OCI-LY7 (cell line): ENCODE results near the gene URGCP. TPM values are rescaled to one million over a fixed set of nuclear protein-coding genes. Genes with fewer than 3 reads are reported as not detected.

Experiments
- Bru-seq: library from RNA; stranded (reverse); fragments of 400-500 nt; gene quantifications from one replicate; lab custom pipeline; 2021; lab: Mats Ljungman, UMichigan
- BruChase-seq, 2 experiments: library from RNA; stranded (reverse); fragments of 400-500 nt; gene quantifications; one replicate each; lab custom pipeline; 2021; lab: Mats Ljungman, UMichigan
- BruUV-seq: library from RNA; stranded (reverse); fragments of 400-500 nt; replicated peaks from 2 replicates; lab custom pipeline; 2021; lab: Mats Ljungman, UMichigan
- CTCF ChIA-PET: fragments of 300-600 bp; sonication (Branson Sonifier 250); formaldehyde crosslinking; loops from one replicate; lab custom pipeline; 2022; ENCODE audit warnings: antibody characterized with exemption; ENCODE audit not compliant: unreplicated experiment; lab: Charles Lee
- POLR2A ChIA-PET: fragments of 300-600 bp; sonication (Branson Sonifier 250); formaldehyde crosslinking; loops from one replicate; lab custom pipeline; 2022; ENCODE audit warnings: antibody characterized with exemption; lab: Charles Lee
- DNase-seq: peaks from one replicate; pipeline ENCODE4 v3.0.0-alpha.2; 2015; ENCODE audit warnings: low spot score
- H2AFZ ChIP-seq: fragments of 200-600 bp; sonication (generic), shearing (Covaris generic); 2 replicates; pipeline ENCODE4 v1.6.1; 2014; ENCODE audit warnings: mild to moderate bottlenecking, antibody characterized with exemption, low read length, moderate library complexity
- H3K27ac ChIP-seq: fragments of 200-600 bp; sonication (generic); 2 replicates; pipeline ENCODE4 v1.5.1; 2014; ENCODE audit warnings: mixed run types, low read depth, mild to moderate bottlenecking, moderate library complexity, low read length, inconsistent platforms; ENCODE audit not compliant: poor library complexity, severe bottlenecking
- H3K36me3 ChIP-seq: fragments of 200-600 bp; sonication (generic); 2 replicates; pipeline ENCODE4 v1.6.1; 2014; ENCODE audit warnings: mild to moderate bottlenecking, antibody characterized with exemption, low read length, moderate library complexity, mixed read lengths; ENCODE audit not compliant: insufficient read depth
- H3K4me1 ChIP-seq: fragments of 200-600 bp; sonication (generic); 2 replicates; pipeline ENCODE4 v1.5.1; 2014; ENCODE audit warnings: mild to moderate bottlenecking, low read length; ENCODE audit not compliant: insufficient read depth, poor library complexity, severe bottlenecking
- H3K4me2 ChIP-seq: fragments of 200-600 bp; sonication (generic); 2 replicates; pipeline ENCODE4 v1.6.1; 2014; ENCODE audit warnings: mild to moderate bottlenecking, low read length
- H3K4me3 ChIP-seq: fragments of 200-600 bp; sonication (generic); 2 replicates; pipeline ENCODE4 v1.5.1; 2014; ENCODE audit warnings: mild to moderate bottlenecking, low read depth, low read length; ENCODE audit not compliant: poor library complexity, severe bottlenecking
- H3K79me2 ChIP-seq: fragments of 200-600 bp; sonication (generic); 2 replicates; pipeline ENCODE4 v1.6.1; 2016; ENCODE audit warnings: low read depth, mild to moderate bottlenecking, low read length, moderate library complexity, mixed read lengths; ENCODE audit not compliant: insufficient read depth
- H3K9me2 ChIP-seq: fragments of 200-600 bp; sonication (generic); 2 replicates; pipeline ENCODE4 v1.6.1; 2016; ENCODE audit warnings: mild to moderate bottlenecking, low read length, mixed read lengths; ENCODE audit not compliant: insufficient read depth
- H3K9me3 ChIP-seq: fragments of 200-600 bp; sonication (generic); 2 replicates; pipeline ENCODE4 v1.6.1; 2014; ENCODE audit warnings: mild to moderate bottlenecking, mixed run types, low read length, mixed read lengths
- H4K20me1 ChIP-seq: fragments of 200-600 bp; sonication (generic); 2 replicates; pipeline ENCODE4 v1.6.1; 2014; ENCODE audit warnings: mild to moderate bottlenecking, antibody characterized with exemption, low read length, moderate library complexity, mixed read lengths; ENCODE audit not compliant: insufficient read depth
- EZH2phosphoT487 ChIP-seq: fragments of 200-600 bp; sonication (generic); IDR thresholded peaks from 2 replicates; pipeline ENCODE4 v1.6.1; 2018; ENCODE audit warnings: low read depth, borderline replicate concordance, mild to moderate bottlenecking, mixed run types, antibody characterized with exemption, low read length, moderate library complexity, mixed read lengths
- intact Hi-C: fragments of 100-400 bp; cut with micrococcal nuclease; formaldehyde crosslinking; loops from one replicate; pipeline ENCODE4 v1.10.0; 2022; ENCODE audit not compliant: unreplicated experiment
- long read RNA-seq: library from polyadenylated mRNA; stranded (forward); transcript quantifications from one replicate; pipeline ENCODE4 v2.0.0, GENCODE V29; 2022
- total RNA-seq, 2 experiments: library from RNA; depleted of rRNA in 1 of 2; stranded (reverse); fragments of >200 nt in 1 of 2; shearing (Covaris generic) in 1 of 2; gene quantifications; 2 replicates each; pipeline ENCODE4 v1.2.3, GENCODE V29; 2014 to 2022
- TF ChIP-seq, protein P1 (sequence below): fragments of 200-600 bp; sonication (generic); conservative IDR thresholded peaks from 2 replicates; pipeline ENCODE4 v1.5.1; 2014; ENCODE audit warnings: mild to moderate bottlenecking, antibody characterized with exemption, low read length, moderate library complexity, mixed read lengths

URGCP gene, protein sequence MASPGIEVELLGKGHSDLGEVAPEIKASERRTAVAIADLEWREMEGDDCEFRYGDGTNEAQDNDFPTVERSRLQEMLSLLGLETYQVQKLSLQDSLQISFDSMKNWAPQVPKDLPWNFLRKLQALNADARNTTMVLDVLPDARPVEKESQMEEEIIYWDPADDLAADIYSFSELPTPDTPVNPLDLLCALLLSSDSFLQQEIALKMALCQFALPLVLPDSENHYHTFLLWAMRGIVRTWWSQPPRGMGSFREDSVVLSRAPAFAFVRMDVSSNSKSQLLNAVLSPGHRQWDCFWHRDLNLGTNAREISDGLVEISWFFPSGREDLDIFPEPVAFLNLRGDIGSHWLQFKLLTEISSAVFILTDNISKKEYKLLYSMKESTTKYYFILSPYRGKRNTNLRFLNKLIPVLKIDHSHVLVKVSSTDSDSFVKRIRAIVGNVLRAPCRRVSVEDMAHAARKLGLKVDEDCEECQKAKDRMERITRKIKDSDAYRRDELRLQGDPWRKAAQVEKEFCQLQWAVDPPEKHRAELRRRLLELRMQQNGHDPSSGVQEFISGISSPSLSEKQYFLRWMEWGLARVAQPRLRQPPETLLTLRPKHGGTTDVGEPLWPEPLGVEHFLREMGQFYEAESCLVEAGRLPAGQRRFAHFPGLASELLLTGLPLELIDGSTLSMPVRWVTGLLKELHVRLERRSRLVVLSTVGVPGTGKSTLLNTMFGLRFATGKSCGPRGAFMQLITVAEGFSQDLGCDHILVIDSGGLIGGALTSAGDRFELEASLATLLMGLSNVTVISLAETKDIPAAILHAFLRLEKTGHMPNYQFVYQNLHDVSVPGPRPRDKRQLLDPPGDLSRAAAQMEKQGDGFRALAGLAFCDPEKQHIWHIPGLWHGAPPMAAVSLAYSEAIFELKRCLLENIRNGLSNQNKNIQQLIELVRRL
- total RNA-seq (2014; rRNA removed; shearing (Covaris generic)) (2.3 and 4.7 TPM in 2 replicates), total RNA-seq (2022) (6.5 and 6.8 TPM in 2 replicates), Bru-seq, nascent RNA (percentile 48 among the genes with signal in this experiment), BruChase-seq, experiment 1, labeled RNA remaining after a 6-hour chase (percentile 53 among the genes with signal in this experiment), BruChase-seq, experiment 2, labeled RNA remaining after a 2-hour chase (percentile 57 among the genes with signal in this experiment)
- long read RNA-seq, full-length matches to known transcripts: 8 of 12 reads
- long read RNA-seq, partial matches to known transcripts: 0 of 12 reads
- long read RNA-seq, other reads (novel, unspliced or antisense): 4 of 12 reads

DNA sequence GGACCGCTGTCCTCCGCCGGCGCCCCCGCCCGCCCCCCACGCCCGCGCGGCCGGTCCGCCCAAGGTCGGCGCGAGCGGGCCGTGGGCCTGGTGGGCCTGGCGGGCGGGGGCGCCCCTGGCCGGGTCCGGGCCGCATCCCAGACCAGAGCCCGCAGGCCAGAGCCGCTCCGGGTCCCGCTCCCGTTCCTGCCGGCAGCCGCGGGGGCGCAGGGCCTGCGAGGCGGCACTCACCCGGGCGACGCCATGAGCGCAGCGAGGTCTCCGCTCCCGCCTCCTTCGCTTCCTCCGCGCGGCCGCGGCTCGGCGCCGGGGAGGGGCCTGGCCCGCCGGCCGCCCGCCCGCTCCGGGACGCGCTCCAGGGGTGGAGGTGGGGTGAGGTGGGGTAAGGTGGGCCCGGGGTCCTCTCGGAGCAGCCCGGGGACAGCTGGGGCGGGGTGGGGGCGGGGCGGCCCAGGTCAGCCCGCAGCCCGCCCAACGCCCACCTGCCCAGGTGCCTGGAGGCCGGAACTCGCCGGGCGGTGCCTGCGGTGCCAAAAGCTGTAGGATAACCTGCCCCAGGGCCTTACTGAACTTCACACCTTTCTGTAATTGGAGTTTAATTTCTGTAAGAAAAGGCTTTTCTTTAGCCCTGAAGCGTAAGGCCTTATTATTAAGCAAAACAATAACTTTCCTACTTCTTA lies at the start of gene URGCP:
Gene URGCP, minus strand, starts transcription at position 266 of the 680 bp plus-strand sequence. Its CDS starts 21 bp downstream, at position 245.
- Histone ChIP-seq H2AFZ (peak within 1 kb of the TSS; percentile 33; the same call in 1 of the 2 replicates), H3K9me3 (no peaks in the 10 kb centered on the region), H3K4me1 (no peaks in the 10 kb centered on the region), H3K4me3 (peak within 1 kb of the TSS; percentile 42), H3K79me2 (no peaks in the 10 kb centered on the region), H3K36me3 (no peaks in the 10 kb centered on the region), H4K20me1 (no peaks in the 10 kb centered on the region), H3K4me2 (peak within 1 kb of the TSS; percentile 44; the same call in 1 of the 2 replicates), H3K9me2 (no peaks in the 10 kb centered on the region), H3K27ac (no peak within 1 kb of the TSS)
- CTCF ChIA-PET: no interaction called here
- POLR2A ChIA-PET: no interaction called here
- no peak for DNase-seq
- BruUV-seq: no TSS peak
- intact Hi-C loops: no loop called here
- TF ChIP-seq EZH2phosphoT487: no peak
- TF ChIP-seq, protein P1, sequence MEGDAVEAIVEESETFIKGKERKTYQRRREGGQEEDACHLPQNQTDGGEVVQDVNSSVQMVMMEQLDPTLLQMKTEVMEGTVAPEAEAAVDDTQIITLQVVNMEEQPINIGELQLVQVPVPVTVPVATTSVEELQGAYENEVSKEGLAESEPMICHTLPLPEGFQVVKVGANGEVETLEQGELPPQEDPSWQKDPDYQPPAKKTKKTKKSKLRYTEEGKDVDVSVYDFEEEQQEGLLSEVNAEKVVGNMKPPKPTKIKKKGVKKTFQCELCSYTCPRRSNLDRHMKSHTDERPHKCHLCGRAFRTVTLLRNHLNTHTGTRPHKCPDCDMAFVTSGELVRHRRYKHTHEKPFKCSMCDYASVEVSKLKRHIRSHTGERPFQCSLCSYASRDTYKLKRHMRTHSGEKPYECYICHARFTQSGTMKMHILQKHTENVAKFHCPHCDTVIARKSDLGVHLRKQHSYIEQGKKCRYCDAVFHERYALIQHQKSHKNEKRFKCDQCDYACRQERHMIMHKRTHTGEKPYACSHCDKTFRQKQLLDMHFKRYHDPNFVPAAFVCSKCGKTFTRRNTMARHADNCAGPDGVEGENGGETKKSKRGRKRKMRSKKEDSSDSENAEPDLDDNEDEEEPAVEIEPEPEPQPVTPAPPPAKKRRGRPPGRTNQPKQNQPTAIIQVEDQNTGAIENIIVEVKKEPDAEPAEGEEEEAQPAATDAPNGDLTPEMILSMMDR: no peak

DNA sequence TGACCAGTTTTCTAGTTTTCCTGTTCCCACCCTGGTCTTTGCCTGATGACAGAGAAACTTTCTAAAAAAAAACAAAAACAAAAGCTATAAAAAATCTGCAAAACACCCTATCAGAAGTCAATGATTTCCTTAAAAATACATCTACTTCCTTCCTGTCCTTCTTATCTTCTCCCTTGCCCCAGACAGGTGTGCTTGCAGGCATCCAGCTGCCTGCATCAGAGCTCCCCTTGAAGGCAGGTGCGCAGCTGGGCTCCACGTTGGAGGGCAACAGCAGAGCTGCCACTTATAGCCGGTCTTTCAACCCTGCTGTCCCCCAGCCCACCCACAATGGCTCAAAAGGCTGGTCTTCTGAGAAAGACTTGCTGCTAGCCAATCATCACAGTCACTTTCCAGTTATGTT lies 49.6 kb upstream of the URGCP start:
- Histone ChIP-seq H3K9me3 (no peaks in the 10 kb centered on the region), H3K27ac (no peak overlapping the region), H3K36me3 (no peaks in the 10 kb centered on the region), H3K4me2 (peak overlapping the region; percentile 50), H4K20me1 (no peaks in the 10 kb centered on the region), H2AFZ (no peak overlapping the region), H3K4me1 (peaks cover 22% of the 10 kb centered on the region), H3K9me2 (no peaks in the 10 kb centered on the region), H3K79me2 (no peaks in the 10 kb centered on the region), H3K4me3 (peak overlapping the region; percentile 6)
- CTCF ChIA-PET: no interaction called here
- TF ChIP-seq EZH2phosphoT487: no peak
- TF ChIP-seq, protein P1: no peak
- no TSS peak for BruUV-seq
- intact Hi-C loops: loop anchor here (10.0 kb wide), 1 partner anchor 231 kb away; the partner anchor contains the start of gene COA1
- DNase-seq: peak; percentile 60
- POLR2A ChIA-PET: interaction anchor here (0.7 kb wide), 1 partner anchor 259 kb away, joined by 3 read pairs; no protein-coding TSS in a partner anchor
